Measurements from ENCODE around the gene SLC1A2. TPM values are rescaled to one million over a fixed set of nuclear protein-coding genes. Genes with fewer than 3 reads are reported as not detected.
A peak's percentile ranks its signal among the peaks of the same experiment; 100 is the strongest.

The SLC1A2 gene
- total RNA-seq, 1 donor from 2014 or later: 0.10 TPM

GRCh38 chr11:35432464-35432863, 13.1 kb upstream of the SLC1A2 start:
- Mint-ChIP-seq H3K9me3 (ENCODE audit: low read depth) (no peaks in the 10 kb centered on the region), H3K4me1 (ENCODE audit: low read depth) (peaks cover 9% of the 10 kb centered on the region), H3K27me3 (ENCODE audit: low read depth) (peaks cover 68% of the 10 kb centered on the region), H3K27ac (ENCODE audit: unreplicated experiment) (no peak overlapping the region), H3K4me3 (ENCODE audit: unreplicated experiment) (no peak overlapping the region), H3K36me3 (ENCODE audit: low read depth) (peaks cover 3% of the 10 kb centered on the region)
- no peak for TF ChIP-seq CTCF (IDR thresholded peaks at IDR 0.05)
- DNase-seq (ENCODE audit: low spot score): no peak

- TF ChIP-seq CTCF (IDR thresholded peaks at IDR 0.05): no peak
- DNase-seq (ENCODE audit: low spot score): no peak
- peak overlapping the region; percentile 10 for H3K27ac Mint-ChIP-seq (ENCODE audit: unreplicated experiment)
- peak overlapping the region; percentile 2 for H3K4me3 Mint-ChIP-seq (ENCODE audit: unreplicated experiment)
- H3K4me1 Mint-ChIP-seq (ENCODE audit: low read depth): peaks cover 40% of the 10 kb centered on the region
- no peaks in the 10 kb centered on the region for H3K9me3 Mint-ChIP-seq (ENCODE audit: low read depth)
- no peaks in the 10 kb centered on the region for H3K36me3 Mint-ChIP-seq (ENCODE audit: low read depth)
- H3K27me3 Mint-ChIP-seq (ENCODE audit: low read depth): peaks cover 61% of the 10 kb centered on the region
Measured at GRCh38 chr11:35427071-35427470, 7.7 kb upstream of the SLC1A2 start.

GRCh38 chr11:35426351-35426750, 7.0 kb upstream of the SLC1A2 start:
- no peaks in the 10 kb centered on the region for H3K36me3 Mint-ChIP-seq (ENCODE audit: low read depth)
- H3K4me3 Mint-ChIP-seq (ENCODE audit: unreplicated experiment): no peak overlapping the region
- no peak for DNase-seq (ENCODE audit: low spot score)
- no peak for TF ChIP-seq CTCF (IDR thresholded peaks at IDR 0.05)
- H3K4me1 Mint-ChIP-seq (ENCODE audit: low read depth): peaks cover 40% of the 10 kb centered on the region
- no peaks in the 10 kb centered on the region for H3K9me3 Mint-ChIP-seq (ENCODE audit: low read depth)
- H3K27ac Mint-ChIP-seq (ENCODE audit: unreplicated experiment): no peak overlapping the region
- peaks cover 60% of the 10 kb centered on the region for H3K27me3 Mint-ChIP-seq (ENCODE audit: low read depth)

- H3K36me3 Mint-ChIP-seq (ENCODE audit: low read depth): no peaks in the 10 kb centered on the region
- H3K27ac Mint-ChIP-seq (ENCODE audit: unreplicated experiment): no peak overlapping the region
- DNase-seq (ENCODE audit: low spot score): no peak
- H3K4me3 Mint-ChIP-seq (ENCODE audit: unreplicated experiment): no peak overlapping the region
- peaks cover 61% of the 10 kb centered on the region for H3K27me3 Mint-ChIP-seq (ENCODE audit: low read depth)
- peaks cover 40% of the 10 kb centered on the region for H3K4me1 Mint-ChIP-seq (ENCODE audit: low read depth)
- no peak for TF ChIP-seq CTCF (IDR thresholded peaks at IDR 0.05)
- H3K9me3 Mint-ChIP-seq (ENCODE audit: low read depth): no peaks in the 10 kb centered on the region
Measured at GRCh38 chr11:35425603-35426212, 6.3 kb upstream of the SLC1A2 start.

GRCh38 chr11:35424157-35424940, 5.0 kb upstream of the SLC1A2 start:
- DNase-seq (ENCODE audit: low spot score): no peak
- H3K36me3 Mint-ChIP-seq (ENCODE audit: low read depth): no peaks in the 10 kb centered on the region

More at GRCh38 chr11:35424157-35424940, 5.0 kb upstream of the SLC1A2 start:
- no peak overlapping the region for H3K27ac Mint-ChIP-seq (ENCODE audit: unreplicated experiment)
- no peak overlapping the region for H3K4me3 Mint-ChIP-seq (ENCODE audit: unreplicated experiment)
- H3K4me1 Mint-ChIP-seq (ENCODE audit: low read depth): peaks cover 49% of the 10 kb centered on the region
- no peak for TF ChIP-seq CTCF (IDR thresholded peaks at IDR 0.05)
- peaks cover 62% of the 10 kb centered on the region for H3K27me3 Mint-ChIP-seq (ENCODE audit: low read depth)
- no peaks in the 10 kb centered on the region for H3K9me3 Mint-ChIP-seq (ENCODE audit: low read depth)

Measured in chondrocyte (in vitro differentiated cells).